Fibroblast of lung (primary cell): Measurements from ENCODE around the gene ZNF544. TPM values are rescaled to one million over a fixed set of nuclear protein-coding genes. Genes with fewer than 3 reads are reported as not detected.
A peak's percentile ranks its signal among the peaks of the same experiment; 100 is the strongest.

Source experiments
- DNase-seq, 2 donors: peaks; one replicate each; pipeline versions ENCODE4 v3.0.0 to v3.0.0-alpha.2; 2010; ENCODE audit warnings: low read depth in 2 of 2
- H2AFZ ChIP-seq: 2 replicates; pipeline ENCODE4 v1.5.1; 2012; ENCODE audit warnings: low read length, control low read depth, inconsistent platforms
- H3K27ac ChIP-seq: 2 replicates; pipeline ENCODE4 v1.5.1; 2011; ENCODE audit warnings: low read length, control low read depth; ENCODE audit not compliant: insufficient read depth
- H3K27me3 ChIP-seq: 2 replicates; pipeline ENCODE4 v1.5.1; 2011; ENCODE audit warnings: mild to moderate bottlenecking, low read length; ENCODE audit not compliant: control insufficient read depth, insufficient read depth
- H3K36me3 ChIP-seq: 2 replicates; pipeline ENCODE4 v1.5.1; 2011; ENCODE audit warnings: low read length; ENCODE audit not compliant: control insufficient read depth, insufficient read depth
- H3K4me1 ChIP-seq: 2 replicates; pipeline ENCODE4 v1.5.1; 2011; ENCODE audit warnings: low read length; ENCODE audit not compliant: control insufficient read depth, insufficient read depth; ENCODE audit errors: extremely low read depth
- H3K4me2 ChIP-seq: 2 replicates; pipeline ENCODE4 v1.5.1; 2011; ENCODE audit warnings: low read length, control low read depth; ENCODE audit not compliant: insufficient read depth; ENCODE audit errors: extremely low read depth
- H3K4me3 ChIP-seq, 4 experiments: fragments of 200-600 bp in 1 of 4; sonication (generic) in 1 of 4; replicated peaks in 1 of 4; 2 replicates each; pipeline ENCODE4 v1.5.1; 2011 to 2016; ENCODE audit warnings: low read length in 4 of 4, low read depth in 3 of 4, mild to moderate bottlenecking in 3 of 4, control low read depth in 2 of 4, inconsistent platforms in 1 of 4, mixed read lengths in 1 of 4; ENCODE audit not compliant: insufficient read depth in 1 of 4; ENCODE audit errors: control extremely low read depth in 1 of 4
- H3K79me2 ChIP-seq: 2 replicates; pipeline ENCODE4 v1.5.1; 2012; ENCODE audit warnings: mild to moderate bottlenecking, low read length, inconsistent platforms; ENCODE audit not compliant: control insufficient read depth, insufficient read depth
- H3K9ac ChIP-seq: 2 replicates; pipeline ENCODE4 v1.5.1; 2011; ENCODE audit warnings: mild to moderate bottlenecking, low read length, control low read depth; ENCODE audit not compliant: insufficient read depth
- H3K9me3 ChIP-seq: 2 replicates; pipeline ENCODE4 v1.5.1; 2012; ENCODE audit warnings: low read depth, low read length; ENCODE audit not compliant: control insufficient read depth, insufficient read depth
- H4K20me1 ChIP-seq: 2 replicates; pipeline ENCODE4 v1.5.1; 2011; ENCODE audit warnings: low read length; ENCODE audit not compliant: control insufficient read depth, insufficient read depth; ENCODE audit errors: extremely low read depth
- EZH2 ChIP-seq: IDR thresholded peaks from 2 replicates; pipeline ENCODE4 v1.5.1; 2012; ENCODE audit warnings: low read length, control low read depth, mild to moderate bottlenecking; ENCODE audit errors: missing control alignments
- polyA plus RNA-seq, 2 donors: library from polyadenylated mRNA; depleted of rRNA in 1 of 2; stranded (reverse) in 1 of 2; unstranded in 1 of 2; fragments of >200 nt; gene quantifications; 2 replicates each; pipeline ENCODE4 v1.2.1, GENCODE V29; 2011 to 2012; ENCODE audit warnings: missing spikeins in 1 of 2
- total RNA-seq: library from RNA; depleted of rRNA; stranded (reverse); fragments of >200 nt; gene quantifications from 2 replicates; pipeline ENCODE4 v1.2.1, GENCODE V29; 2014
- TF ChIP-seq, protein P1 (sequence below), 2 donors: IDR thresholded peaks in 1 of 2; conservative IDR thresholded peaks in 1 of 2; 1 replicate in 1 of 2; 2 replicates in 1 of 2; pipeline ENCODE4 v1.5.1; 2011 to 2012; ENCODE audit warnings: low read length in 2 of 2, control low read depth in 1 of 2, inconsistent platforms in 1 of 2, low read depth in 1 of 2, mild to moderate bottlenecking in 1 of 2

The ZNF544 gene
- total and polyA plus RNA-seq, 2 donors (not counting 1 experiment from before 2014, with no cell fraction given): 17.6 to 40.8 TPM

DNA sequence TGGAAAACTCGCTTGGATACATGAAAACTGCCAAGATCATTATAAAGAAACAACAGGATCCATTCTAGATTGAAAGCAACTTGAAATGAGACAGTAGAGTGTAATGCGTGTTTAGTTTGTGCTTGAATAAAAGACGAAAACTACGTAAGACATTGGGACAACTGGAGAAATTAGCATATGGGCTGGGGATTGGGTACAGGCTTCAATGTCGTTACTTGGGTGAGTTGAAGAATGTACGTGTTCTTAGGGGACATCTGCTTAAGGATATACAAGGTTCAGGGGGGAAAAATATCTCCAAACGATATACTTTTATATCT, 76.0 kb downstream of the ZNF544 start:
- peak overlapping the region; percentile 92 for H3K4me2 ChIP-seq
- no peaks in the 10 kb centered on the region for H3K4me1 ChIP-seq
- no peaks in the 10 kb centered on the region for H3K9me3 ChIP-seq
- H3K36me3 ChIP-seq: peaks cover 7% of the 10 kb centered on the region
- TF ChIP-seq, protein P1, sequence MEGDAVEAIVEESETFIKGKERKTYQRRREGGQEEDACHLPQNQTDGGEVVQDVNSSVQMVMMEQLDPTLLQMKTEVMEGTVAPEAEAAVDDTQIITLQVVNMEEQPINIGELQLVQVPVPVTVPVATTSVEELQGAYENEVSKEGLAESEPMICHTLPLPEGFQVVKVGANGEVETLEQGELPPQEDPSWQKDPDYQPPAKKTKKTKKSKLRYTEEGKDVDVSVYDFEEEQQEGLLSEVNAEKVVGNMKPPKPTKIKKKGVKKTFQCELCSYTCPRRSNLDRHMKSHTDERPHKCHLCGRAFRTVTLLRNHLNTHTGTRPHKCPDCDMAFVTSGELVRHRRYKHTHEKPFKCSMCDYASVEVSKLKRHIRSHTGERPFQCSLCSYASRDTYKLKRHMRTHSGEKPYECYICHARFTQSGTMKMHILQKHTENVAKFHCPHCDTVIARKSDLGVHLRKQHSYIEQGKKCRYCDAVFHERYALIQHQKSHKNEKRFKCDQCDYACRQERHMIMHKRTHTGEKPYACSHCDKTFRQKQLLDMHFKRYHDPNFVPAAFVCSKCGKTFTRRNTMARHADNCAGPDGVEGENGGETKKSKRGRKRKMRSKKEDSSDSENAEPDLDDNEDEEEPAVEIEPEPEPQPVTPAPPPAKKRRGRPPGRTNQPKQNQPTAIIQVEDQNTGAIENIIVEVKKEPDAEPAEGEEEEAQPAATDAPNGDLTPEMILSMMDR (conservative IDR thresholded peaks at IDR 0.05 in 1 of 2, IDR thresholded peaks at IDR 0.05 in 1 of 2; ENCODE audit: low read depth in 1 of 2, low read length in 2 of 2): no peak
- TF ChIP-seq EZH2: no peak
- DNase-seq: no peak
- H4K20me1 ChIP-seq: no peaks in the 10 kb centered on the region
- no peaks in the 10 kb centered on the region for H3K27me3 ChIP-seq
- peak overlapping the region; percentile 88 for H2AFZ ChIP-seq
- no peak overlapping the region for H3K9ac ChIP-seq
- H3K4me3 ChIP-seq: peak overlapping the region; percentile 27 to 86 (median 54)
- H3K79me2 ChIP-seq: peaks cover 12% of the 10 kb centered on the region
- peak overlapping the region; percentile 63 for H3K27ac ChIP-seq

DNA sequence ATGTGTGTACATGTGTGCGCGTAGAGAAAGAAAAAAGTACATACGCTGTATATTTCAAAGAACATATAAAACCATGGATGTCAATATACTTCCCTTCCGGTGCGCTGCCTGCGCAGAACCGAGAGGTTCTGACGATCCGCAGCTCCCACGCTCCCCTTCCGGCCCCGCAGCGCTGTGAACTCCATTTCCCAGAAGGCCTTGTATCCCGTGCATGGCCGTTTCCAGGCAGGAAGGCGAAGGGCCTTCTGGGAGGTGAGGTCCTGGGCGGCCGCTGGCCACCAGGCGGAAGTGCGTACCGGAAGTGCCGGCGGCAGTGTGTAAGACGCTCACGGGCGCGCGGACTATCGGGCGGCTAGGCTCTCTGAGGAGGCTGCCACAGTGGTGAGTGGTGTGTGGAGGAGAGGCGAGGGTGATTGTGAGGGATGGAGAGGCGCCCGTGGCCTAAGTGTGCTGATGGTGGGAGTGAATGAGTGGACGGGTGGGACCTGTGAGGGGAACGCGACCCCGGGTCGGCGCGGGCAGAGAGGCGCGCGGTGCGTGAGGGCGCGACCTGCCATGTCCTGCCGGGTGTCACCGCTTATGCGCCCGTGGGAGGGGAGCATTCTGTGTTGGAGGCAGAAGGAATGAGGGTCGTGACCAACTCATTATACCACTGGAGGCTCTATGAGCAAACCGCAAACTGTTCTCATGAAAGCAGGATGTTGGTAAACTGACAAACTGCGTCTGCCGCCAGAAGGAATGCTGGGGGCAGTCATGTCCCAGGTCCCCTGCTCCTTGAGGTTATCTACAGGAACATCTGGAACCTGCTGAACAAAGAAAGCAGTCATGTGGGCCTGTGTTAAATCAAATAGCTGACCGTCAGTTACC, 76.6 kb downstream of the ZNF544 start, which contains the start of gene ERVK3-1:
Gene ERVK3-1, plus strand, starts transcription at position 313 of the 867 bp plus-strand sequence. CDS start 6,792 bp downstream, outside the sequence.
- H3K9me3 ChIP-seq: no peaks in the 10 kb centered on the region
- no peaks in the 10 kb centered on the region for H3K4me1 ChIP-seq
- H3K9ac ChIP-seq: peak within 1 kb of the TSS; percentile 81
- H3K36me3 ChIP-seq: peaks cover 9% of the 10 kb centered on the region
- peak; percentile 97 to 99 for DNase-seq
- peak within 1 kb of the TSS; percentile 92 for H2AFZ ChIP-seq
- H3K79me2 ChIP-seq: peaks cover 12% of the 10 kb centered on the region
- no peaks in the 10 kb centered on the region for H3K27me3 ChIP-seq
- peak within 1 kb of the TSS; percentile 73 to 95 (median 85) for H3K4me3 ChIP-seq
- TF ChIP-seq EZH2: no peak
- TF ChIP-seq, protein P1 (conservative IDR thresholded peaks at IDR 0.05 in 1 of 2, IDR thresholded peaks at IDR 0.05 in 1 of 2; ENCODE audit: low read depth in 1 of 2, low read length in 2 of 2): peak in 1 of 2 donors; percentile 1
- H4K20me1 ChIP-seq: no peaks in the 10 kb centered on the region
- H3K4me2 ChIP-seq: peak within 1 kb of the TSS; percentile 92
- H3K27ac ChIP-seq: peak within 1 kb of the TSS; percentile 88

DNA sequence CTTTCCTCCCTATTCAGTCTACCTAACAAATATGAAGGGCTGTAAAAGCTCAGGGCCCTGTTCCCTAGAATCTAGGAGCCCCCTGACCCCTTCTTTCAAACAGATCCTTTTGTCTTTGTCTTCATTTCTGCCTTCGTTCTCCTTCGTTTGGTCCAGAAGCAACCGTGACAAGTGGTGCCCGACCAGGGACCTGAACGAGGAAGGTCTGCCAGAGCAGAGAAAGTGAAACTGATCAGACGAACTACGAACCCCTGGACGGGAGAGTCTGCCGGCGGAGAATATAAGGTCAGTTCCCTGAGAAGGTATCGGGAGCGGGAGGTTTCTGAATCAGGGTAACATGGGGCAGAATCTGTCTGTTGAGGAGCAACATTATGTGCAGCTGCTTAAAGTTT, 77.2 kb downstream of the ZNF544 start:
- H4K20me1 ChIP-seq: no peaks in the 10 kb centered on the region
- H2AFZ ChIP-seq: no peak overlapping the region
- no peaks in the 10 kb centered on the region for H3K4me1 ChIP-seq
- no peaks in the 10 kb centered on the region for H3K27me3 ChIP-seq
- H3K9me3 ChIP-seq: no peaks in the 10 kb centered on the region
- peak overlapping the region; percentile 81 for H3K9ac ChIP-seq
- TF ChIP-seq, protein P1 (conservative IDR thresholded peaks at IDR 0.05 in 1 of 2, IDR thresholded peaks at IDR 0.05 in 1 of 2; ENCODE audit: low read depth in 1 of 2, low read length in 2 of 2): no peak
- no peak for TF ChIP-seq EZH2
- peak overlapping the region; percentile 88 for H3K27ac ChIP-seq
- DNase-seq: no peak
- H3K79me2 ChIP-seq: peaks cover 12% of the 10 kb centered on the region
- H3K4me2 ChIP-seq: peak overlapping the region; percentile 87
- H3K36me3 ChIP-seq: peaks cover 9% of the 10 kb centered on the region
- peak overlapping the region; percentile 73 to 95 (median 85) for H3K4me3 ChIP-seq
